Smooth muscle cell (in vitro differentiated cells): ENCODE measurements around the gene TAAR5. TPM values are rescaled to one million over a fixed set of nuclear protein-coding genes. Genes with fewer than 3 reads are reported as not detected.

Experiments used
- DNase-seq: peaks from one replicate; lab custom pipeline; 2025; ENCODE audit not compliant: unreplicated experiment; lab: John Stamatoyannopoulos, UW
- H2AFZ ChIP-seq: fragments of 200-600 bp; sonication (generic); 2 replicates; pipeline ENCODE4 v1.6.0; 2016; ENCODE audit warnings: antibody characterized with exemption, low read depth, mild to moderate bottlenecking
- H3F3A ChIP-seq: fragments of 200-600 bp; sonication (generic); 2 replicates; pipeline ENCODE4 v1.6.0; 2017; ENCODE audit warnings: antibody characterized with exemption, low read depth
- H3K27ac ChIP-seq: fragments of 200-600 bp; sonication (generic); 2 replicates; pipeline ENCODE4 v1.5.1; 2016; ENCODE audit warnings: low read depth, mild to moderate bottlenecking
- H3K27me3 ChIP-seq: fragments of 200-600 bp; sonication (generic); 2 replicates; pipeline ENCODE4 v1.6.1; 2016; ENCODE audit warnings: low read depth, mild to moderate bottlenecking
- H3K36me3 ChIP-seq: fragments of 200-600 bp; sonication (generic); 2 replicates; pipeline ENCODE4 v1.5.1; 2016; ENCODE audit warnings: low read depth
- H3K4me1 ChIP-seq: fragments of 200-600 bp; sonication (generic); 2 replicates; pipeline ENCODE4 v1.5.1; 2016; ENCODE audit warnings: low read depth
- H3K4me2 ChIP-seq: fragments of 200-600 bp; sonication (generic); 2 replicates; pipeline ENCODE4 v1.6.0; 2016; ENCODE audit warnings: mild to moderate bottlenecking
- H3K4me3 ChIP-seq: fragments of 200-600 bp; sonication (generic); 2 replicates; pipeline ENCODE4 v1.5.1; 2016; ENCODE audit warnings: mild to moderate bottlenecking
- H3K79me2 ChIP-seq: fragments of 200-600 bp; sonication (generic); 2 replicates; pipeline ENCODE4 v1.6.0; 2016; ENCODE audit warnings: low read depth, mild to moderate bottlenecking
- H3K9ac ChIP-seq: fragments of 200-600 bp; sonication (generic); 2 replicates; pipeline ENCODE4 v1.6.0; 2016; ENCODE audit warnings: low read depth
- H3K9me3 ChIP-seq: fragments of 200-600 bp; sonication (generic); replicated peaks from 2 replicates; pipeline ENCODE4 v1.5.1; 2016; ENCODE audit warnings: low read depth
- H4K20me1 ChIP-seq: fragments of 200-600 bp; sonication (generic); 2 replicates; pipeline ENCODE4 v1.6.0; 2016; ENCODE audit warnings: low read depth
- CTCF ChIP-seq: fragments of 200-600 bp; sonication (generic); IDR thresholded peaks from 2 replicates; pipeline ENCODE4 v1.5.1; 2017; ENCODE audit warnings: borderline replicate concordance, mild to moderate bottlenecking, antibody characterized with exemption; ENCODE audit not compliant: insufficient read depth, poor library complexity, severe bottlenecking
- WGBS: methylation state at CpG from one replicate; pipeline ENCODE4 v1.1.7; 2016; ENCODE audit warnings: low lambda C conversion rate; 5-methylcytosine and 5-hydroxymethylcytosine counted together
- polyA plus RNA-seq: library from polyadenylated mRNA; unstranded; fragments of >200 nt; fragmentation: Nextera tagmentation; extraction: Ambion mirVana; gene quantifications from 2 replicates; pipeline ENCODE4 v1.2.1, GENCODE V29; 2016
- total RNA-seq: library from RNA; depleted of rRNA; stranded (reverse); fragments of >200 nt; gene quantifications from 2 replicates; pipeline ENCODE4 v1.2.3, GENCODE V29; 2014

Gene TAAR5
- total and polyA plus RNA-seq, 2 experiments from 2014 or later: not detected

GRCh38 chr6:132584698-132585097 is 4.8 kb downstream of the TAAR5 start:
- no peak overlapping the region for H3K4me3 ChIP-seq
- no peaks in the 10 kb centered on the region for H3K27me3 ChIP-seq
- TF ChIP-seq CTCF: no peak
- no peak overlapping the region for H3K27ac ChIP-seq
- no peaks in the 10 kb centered on the region for H4K20me1 ChIP-seq
- H3F3A ChIP-seq: no peaks in the 10 kb centered on the region
- H3K4me1 ChIP-seq: no peaks in the 10 kb centered on the region
- no peak overlapping the region for H2AFZ ChIP-seq
- no peak overlapping the region for H3K4me2 ChIP-seq
- H3K9ac ChIP-seq: no peak overlapping the region
- 86% methylated on average over 1 of the region's 1 CpG for WGBS
- no peaks in the 10 kb centered on the region for H3K36me3 ChIP-seq
- no peaks in the 10 kb centered on the region for H3K79me2 ChIP-seq
- no peaks in the 10 kb centered on the region for H3K9me3 ChIP-seq
- no peak for DNase-seq

GRCh38 chr6:132571774-132572173 is 17.8 kb downstream of the TAAR5 start:
- Histone ChIP-seq H3K9me3 (no peaks in the 10 kb centered on the region), H3K4me3 (no peak overlapping the region), H3K27ac (no peak overlapping the region), H3K4me2 (no peak overlapping the region), H3F3A (no peaks in the 10 kb centered on the region), H3K27me3 (peaks cover 13% of the 10 kb centered on the region), H3K79me2 (no peaks in the 10 kb centered on the region), H3K4me1 (no peaks in the 10 kb centered on the region), H3K36me3 (no peaks in the 10 kb centered on the region), H3K9ac (no peak overlapping the region), H2AFZ (no peak overlapping the region), H4K20me1 (no peaks in the 10 kb centered on the region)
- no peak for TF ChIP-seq CTCF
- no peak for DNase-seq

GRCh38 chr6:132570221-132570777 is 19.2 kb downstream of the TAAR5 start, which contains the start of gene TAAR6:
TSS of gene TAAR6 (plus strand) at chr6:132570322. CDS start at chr6:132570322, 0 bp downstream.
- Histone ChIP-seq H3K9ac (no peak within 1 kb of the TSS), H4K20me1 (no peaks in the 10 kb centered on the region), H3K4me2 (no peak within 1 kb of the TSS), H3F3A (no peaks in the 10 kb centered on the region), H3K27ac (no peak within 1 kb of the TSS), H3K36me3 (no peaks in the 10 kb centered on the region), H3K4me1 (no peaks in the 10 kb centered on the region), H3K9me3 (no peaks in the 10 kb centered on the region), H3K79me2 (no peaks in the 10 kb centered on the region), H3K27me3 (peaks cover 13% of the 10 kb centered on the region), H2AFZ (no peak within 1 kb of the TSS), H3K4me3 (no peak within 1 kb of the TSS)
- WGBS: 92% methylated on average over 15 of the region's 15 CpGs
- no peak for DNase-seq
- TF ChIP-seq CTCF: no peak

GRCh38 chr6:132569170-132569569 is 20.4 kb downstream of the TAAR5 start:
- Histone ChIP-seq H3K4me2 (no peak overlapping the region), H3K27me3 (peaks cover 13% of the 10 kb centered on the region), H3K27ac (no peak overlapping the region), H3K4me3 (no peak overlapping the region), H4K20me1 (no peaks in the 10 kb centered on the region), H3K36me3 (no peaks in the 10 kb centered on the region), H3K79me2 (no peaks in the 10 kb centered on the region), H3K9ac (no peak overlapping the region), H2AFZ (no peak overlapping the region), H3K9me3 (no peaks in the 10 kb centered on the region), H3F3A (no peaks in the 10 kb centered on the region), H3K4me1 (no peaks in the 10 kb centered on the region)
- no peak for DNase-seq
- TF ChIP-seq CTCF: no peak
- WGBS: 64% methylated on average over 4 of the region's 4 CpGs
